H1 (cell line): ENCODE data around the gene ADPGK. TPM values are rescaled to one million over a fixed set of nuclear protein-coding genes. Genes with fewer than 3 reads are reported as not detected.
A peak's percentile ranks its signal among the peaks of the same experiment; 100 is the strongest.

ENCODE experiments used
- CREB1 ChIP-seq: IDR thresholded peaks from 2 replicates; pipeline ENCODE4 v1.6.1; 2012; ENCODE audit warnings: inconsistent platforms
- EGR1 ChIP-seq: IDR thresholded peaks from 2 replicates; pipeline ENCODE4 v1.6.1; 2011; ENCODE audit warnings: low read depth, low read length, borderline replicate concordance
- EP300 ChIP-seq, 2 experiments: IDR thresholded peaks; 1 replicate in 1 of 2; 2 replicates in 1 of 2; pipeline ENCODE4 v1.6.1; 2011 to 2012; ENCODE audit warnings: low read depth in 2 of 2, low read length in 2 of 2, mild to moderate bottlenecking in 2 of 2, borderline replicate concordance in 1 of 2, inconsistent platforms in 1 of 2, moderate library complexity in 1 of 2
- FOSL1 ChIP-seq: IDR thresholded peaks from 2 replicates; pipeline ENCODE4 v1.6.1; 2011; ENCODE audit warnings: mild to moderate bottlenecking, low read depth, low read length, moderate library complexity; ENCODE audit not compliant: insufficient read depth
- JUN ChIP-seq: IDR thresholded peaks from 2 replicates; pipeline ENCODE4 v1.6.1; 2011; ENCODE audit warnings: low read depth, mild to moderate bottlenecking, improper control_type of control experiment, low read length
- KDM5A ChIP-seq: fragments of 200-600 bp; IDR thresholded peaks from 2 replicates; pipeline ENCODE4 v1.7.1; 2012; ENCODE audit warnings: mild to moderate bottlenecking, low read length, inconsistent platforms, mixed read lengths
- MAFK ChIP-seq: IDR thresholded peaks from 2 replicates; pipeline ENCODE4 v1.6.1; 2012; ENCODE audit warnings: low read depth, mild to moderate bottlenecking, improper control_type of control experiment, low read length
- NANOG ChIP-seq: IDR thresholded peaks from 2 replicates; pipeline ENCODE4 v1.6.1; 2011; ENCODE audit warnings: low read length, low read depth, mild to moderate bottlenecking, inconsistent platforms; ENCODE audit not compliant: insufficient read depth, poor library complexity, severe bottlenecking
- NRF1 ChIP-seq: IDR thresholded peaks from 2 replicates; pipeline ENCODE4 v1.6.1; 2011; ENCODE audit warnings: mild to moderate bottlenecking, low read depth, low read length, improper control_type of control experiment
- PHF8 ChIP-seq: fragments of 200-600 bp; sonication (generic); conservative IDR thresholded peaks from 2 replicates; pipeline ENCODE4 v1.7.1; 2012; ENCODE audit warnings: low read depth, mild to moderate bottlenecking, inconsistent platforms, low read length, moderate library complexity
- RAD21 ChIP-seq, 2 experiments: IDR thresholded peaks in 1 of 2; conservative IDR thresholded peaks in 1 of 2; 2 replicates each; pipeline ENCODE4 v1.6.1; 2011; ENCODE audit warnings: low read depth in 2 of 2, low read length in 2 of 2, improper control_type of control experiment in 1 of 2, inconsistent platforms in 1 of 2, mild to moderate bottlenecking in 1 of 2, moderate library complexity in 1 of 2
- RBBP5 ChIP-seq: IDR thresholded peaks from 2 replicates; pipeline ENCODE4 v1.7.1; 2012; ENCODE audit warnings: low read depth, mild to moderate bottlenecking, inconsistent platforms, low read length, moderate library complexity, borderline replicate concordance
- SP1 ChIP-seq: IDR thresholded peaks from 2 replicates; pipeline ENCODE4 v1.6.1; 2011; ENCODE audit warnings: low read depth, low read length
- SP2 ChIP-seq: IDR thresholded peaks from 2 replicates; pipeline ENCODE4 v1.6.1; 2012; ENCODE audit warnings: mild to moderate bottlenecking, low read length, inconsistent platforms
- TAF1 ChIP-seq: IDR thresholded peaks from 2 replicates; pipeline ENCODE4 v1.6.1; 2011; ENCODE audit warnings: mild to moderate bottlenecking, low read depth, low read length
- polyA plus RNA-seq, 7 experiments: library from polyadenylated mRNA; depleted of rRNA in 3 of 7; stranded (reverse) in 5 of 7; unstranded in 2 of 7; fragments of >200 nt in 5 of 7; fragments of 200-250 nt in 2 of 7; gene quantifications; 1 replicate in 5 of 7; 2 replicates in 1 of 7; 4 replicates in 1 of 7; pipeline versions ENCODE4 v1.2.1 to v1.2.3, GENCODE V29; 2011 to 2013; ENCODE audit warnings: missing spikeins in 2 of 7, mixed read lengths in 2 of 7
- total RNA-seq: library from RNA; stranded (reverse); fragmentation: NEBNext Ultra II Directional; extraction: Animal tissue kit (Norgen Biotek cat#: 25700); gene quantifications from 2 replicates; pipeline ENCODE4 v1.2.1, GENCODE V29; 2021
- TF ChIP-seq, protein P1 (sequence below): IDR thresholded peaks from 2 replicates; pipeline ENCODE4 v1.6.1; 2012; ENCODE audit warnings: low read length, inconsistent platforms
- TF ChIP-seq, protein P2 (sequence below): IDR thresholded peaks from 2 replicates; pipeline ENCODE4 v1.6.1; 2012; ENCODE audit warnings: inconsistent platforms
- TF ChIP-seq, protein P3 (sequence below), 3 experiments: IDR thresholded peaks; 1 replicate in 2 of 3; 2 replicates in 1 of 3; pipeline versions ENCODE4 v1.5.1 to v1.6.1; 2011; ENCODE audit warnings: low read length in 3 of 3, mild to moderate bottlenecking in 3 of 3, inconsistent platforms in 2 of 3, low read depth in 1 of 3, moderate library complexity in 1 of 3; ENCODE audit not compliant: insufficient read depth in 1 of 3; ENCODE audit errors: control extremely low read depth in 1 of 3

The ADPGK gene
- total and polyA plus RNA-seq, 2 of the 8 experiments (the other 6 are each of a cell fraction or from before 2014, with no cell fraction given), result 32.2 to 38.2 TPM

DNA sequence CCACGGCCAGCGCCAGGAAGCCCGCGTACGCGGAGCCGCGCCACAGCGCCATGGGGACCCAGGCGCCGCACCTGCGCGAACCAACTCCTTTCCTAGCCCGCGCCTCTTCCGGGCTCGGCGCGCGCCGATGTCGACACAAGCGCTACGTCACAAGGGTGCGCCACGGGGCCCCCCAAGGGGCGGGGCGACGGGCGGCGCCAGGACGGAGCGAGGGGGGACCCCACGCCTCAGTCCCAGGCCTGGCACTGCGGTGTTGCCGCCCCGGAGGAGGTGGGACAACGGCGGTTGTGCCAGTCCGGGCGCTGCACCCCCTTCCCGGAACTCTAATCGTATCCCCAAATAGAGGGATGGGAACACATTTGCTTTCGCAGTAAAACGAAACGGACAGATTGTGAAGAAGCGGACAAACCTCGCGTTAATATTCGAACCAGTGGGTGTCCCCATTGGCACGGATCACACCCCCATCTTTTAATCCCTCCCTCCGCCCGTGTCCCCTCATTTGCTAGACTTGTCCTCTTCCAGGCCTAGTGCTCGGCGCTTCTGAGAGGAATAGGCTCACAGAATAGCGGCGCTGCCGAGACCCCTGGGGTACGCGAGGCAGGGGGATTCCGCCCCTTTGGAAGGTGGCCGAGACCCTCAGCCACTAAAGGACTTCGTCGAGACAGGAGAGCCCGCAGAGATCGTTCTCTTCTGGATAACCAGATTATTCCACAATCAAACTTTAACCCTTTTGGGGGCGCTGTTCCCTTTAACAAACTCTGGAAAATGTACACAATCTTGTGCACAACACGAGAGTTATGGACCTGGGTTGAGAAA lies at the start of gene ADPGK (continued):
- TF ChIP-seq, protein P1, sequence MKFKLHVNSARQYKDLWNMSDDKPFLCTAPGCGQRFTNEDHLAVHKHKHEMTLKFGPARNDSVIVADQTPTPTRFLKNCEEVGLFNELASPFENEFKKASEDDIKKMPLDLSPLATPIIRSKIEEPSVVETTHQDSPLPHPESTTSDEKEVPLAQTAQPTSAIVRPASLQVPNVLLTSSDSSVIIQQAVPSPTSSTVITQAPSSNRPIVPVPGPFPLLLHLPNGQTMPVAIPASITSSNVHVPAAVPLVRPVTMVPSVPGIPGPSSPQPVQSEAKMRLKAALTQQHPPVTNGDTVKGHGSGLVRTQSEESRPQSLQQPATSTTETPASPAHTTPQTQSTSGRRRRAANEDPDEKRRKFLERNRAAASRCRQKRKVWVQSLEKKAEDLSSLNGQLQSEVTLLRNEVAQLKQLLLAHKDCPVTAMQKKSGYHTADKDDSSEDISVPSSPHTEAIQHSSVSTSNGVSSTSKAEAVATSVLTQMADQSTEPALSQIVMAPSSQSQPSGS, result no peak; the same call in 1 of the 2 replicates
- no peak for TF ChIP-seq FOSL1
- TF ChIP-seq RBBP5, result peak; percentile 96
- peak; percentile 100 for TF ChIP-seq CREB1
- TF ChIP-seq NANOG, result no peak
- TF ChIP-seq TAF1, result peak; percentile 93
- TF ChIP-seq KDM5A, result peak; percentile 76
- no peak for TF ChIP-seq JUN
- TF ChIP-seq SP1, result peak; percentile 75; the same call in 1 of the 2 replicates
- no peak for TF ChIP-seq EGR1
- peak; percentile 91 for TF ChIP-seq PHF8
- TF ChIP-seq MAFK, result no peak
- TF ChIP-seq, protein P2, sequence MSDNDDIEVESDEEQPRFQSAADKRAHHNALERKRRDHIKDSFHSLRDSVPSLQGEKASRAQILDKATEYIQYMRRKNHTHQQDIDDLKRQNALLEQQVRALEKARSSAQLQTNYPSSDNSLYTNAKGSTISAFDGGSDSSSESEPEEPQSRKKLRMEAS, result peak; percentile 68
- TF ChIP-seq RAD21 (IDR thresholded peaks at IDR 0.05 in 1 of 2, conservative IDR thresholded peaks at IDR 0.05 in 1 of 2; ENCODE audit: low read depth in 2 of 2, low read length in 2 of 2), result peak; percentile 56 to 69
- TF ChIP-seq, protein P3, sequence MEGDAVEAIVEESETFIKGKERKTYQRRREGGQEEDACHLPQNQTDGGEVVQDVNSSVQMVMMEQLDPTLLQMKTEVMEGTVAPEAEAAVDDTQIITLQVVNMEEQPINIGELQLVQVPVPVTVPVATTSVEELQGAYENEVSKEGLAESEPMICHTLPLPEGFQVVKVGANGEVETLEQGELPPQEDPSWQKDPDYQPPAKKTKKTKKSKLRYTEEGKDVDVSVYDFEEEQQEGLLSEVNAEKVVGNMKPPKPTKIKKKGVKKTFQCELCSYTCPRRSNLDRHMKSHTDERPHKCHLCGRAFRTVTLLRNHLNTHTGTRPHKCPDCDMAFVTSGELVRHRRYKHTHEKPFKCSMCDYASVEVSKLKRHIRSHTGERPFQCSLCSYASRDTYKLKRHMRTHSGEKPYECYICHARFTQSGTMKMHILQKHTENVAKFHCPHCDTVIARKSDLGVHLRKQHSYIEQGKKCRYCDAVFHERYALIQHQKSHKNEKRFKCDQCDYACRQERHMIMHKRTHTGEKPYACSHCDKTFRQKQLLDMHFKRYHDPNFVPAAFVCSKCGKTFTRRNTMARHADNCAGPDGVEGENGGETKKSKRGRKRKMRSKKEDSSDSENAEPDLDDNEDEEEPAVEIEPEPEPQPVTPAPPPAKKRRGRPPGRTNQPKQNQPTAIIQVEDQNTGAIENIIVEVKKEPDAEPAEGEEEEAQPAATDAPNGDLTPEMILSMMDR (IDR thresholded peaks at IDR 0.05; ENCODE audit: control extremely low read depth in 1 of 3, insufficient read depth in 1 of 3, low read depth in 1 of 3, low read length in 3 of 3), result peak in 2 of 3 experiments; percentile 37 to 54; a peak in 3 of 4 replicates
- 0 out of 2 replicates have a peak, but pooled peaks have one; percentile 35 for TF ChIP-seq NRF1
- peak in 1 of 2 experiments; percentile 72; a peak in 1 of 3 replicates for TF ChIP-seq EP300 (IDR thresholded peaks at IDR 0.05; ENCODE audit: borderline replicate concordance in 1 of 2, low read depth in 2 of 2, low read length in 2 of 2)
- TF ChIP-seq SP2, result no peak
